Purkinje cell (primary cell): ENCODE measurements around the gene NRXN2. TPM values are rescaled to one million over a fixed set of nuclear protein-coding genes. Genes with fewer than 3 reads are reported as not detected.

Experiments used
- polyA plus RNA-seq: library from polyadenylated mRNA; unstranded; fragments of >200 nt; fragmentation: Nextera tagmentation; gene quantifications from 2 replicates; pipeline ENCODE4 v1.2.1, GENCODE V29; 2014

NRXN2 gene
- polyA plus RNA-seq = 1.7 and 3.1 TPM in 2 replicates

DNA sequence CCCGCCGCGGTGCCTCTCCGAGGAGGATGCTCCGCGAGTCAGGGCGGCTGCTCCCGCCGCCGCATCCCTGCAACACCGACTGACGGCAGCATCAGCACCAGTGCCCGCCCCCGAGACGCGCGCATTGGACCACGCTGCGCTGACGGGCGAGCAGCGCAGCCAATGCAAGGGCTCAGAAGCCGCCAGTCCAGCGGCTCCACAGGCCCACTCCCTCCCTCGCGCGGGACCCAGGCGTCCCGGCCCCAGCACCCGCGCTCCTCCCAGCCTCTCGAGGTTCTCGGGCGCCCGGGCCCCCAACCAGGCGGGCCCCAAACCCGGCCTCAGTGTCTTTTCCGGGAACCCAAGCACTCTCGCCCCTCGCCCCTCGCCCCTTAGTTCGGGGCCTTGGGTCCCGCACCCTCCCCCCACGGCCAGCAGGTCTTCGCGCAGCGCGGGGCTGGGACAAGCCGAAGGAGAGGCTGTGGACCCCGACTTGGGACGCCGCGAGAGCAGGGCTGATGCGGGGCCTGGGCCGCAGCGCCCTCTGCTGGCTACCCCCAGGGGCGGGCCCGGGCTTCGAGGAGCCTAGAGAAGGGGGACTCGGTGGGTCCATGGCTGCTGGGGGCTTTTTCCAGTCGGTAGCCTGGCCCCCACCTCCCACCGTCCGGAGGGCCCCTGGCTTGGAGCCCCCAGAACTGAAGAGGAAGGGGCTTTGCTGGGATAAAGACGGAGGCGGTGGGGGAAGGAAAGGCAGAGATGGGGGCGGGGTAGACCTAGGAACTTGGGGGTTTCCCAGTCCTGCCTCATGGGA is at the start of gene NRXN2:
TSS of gene NRXN2 (minus strand) at position 81 of the 790 bp plus-strand sequence. CDS start 9,498 bp downstream, outside the sequence.

DNA sequence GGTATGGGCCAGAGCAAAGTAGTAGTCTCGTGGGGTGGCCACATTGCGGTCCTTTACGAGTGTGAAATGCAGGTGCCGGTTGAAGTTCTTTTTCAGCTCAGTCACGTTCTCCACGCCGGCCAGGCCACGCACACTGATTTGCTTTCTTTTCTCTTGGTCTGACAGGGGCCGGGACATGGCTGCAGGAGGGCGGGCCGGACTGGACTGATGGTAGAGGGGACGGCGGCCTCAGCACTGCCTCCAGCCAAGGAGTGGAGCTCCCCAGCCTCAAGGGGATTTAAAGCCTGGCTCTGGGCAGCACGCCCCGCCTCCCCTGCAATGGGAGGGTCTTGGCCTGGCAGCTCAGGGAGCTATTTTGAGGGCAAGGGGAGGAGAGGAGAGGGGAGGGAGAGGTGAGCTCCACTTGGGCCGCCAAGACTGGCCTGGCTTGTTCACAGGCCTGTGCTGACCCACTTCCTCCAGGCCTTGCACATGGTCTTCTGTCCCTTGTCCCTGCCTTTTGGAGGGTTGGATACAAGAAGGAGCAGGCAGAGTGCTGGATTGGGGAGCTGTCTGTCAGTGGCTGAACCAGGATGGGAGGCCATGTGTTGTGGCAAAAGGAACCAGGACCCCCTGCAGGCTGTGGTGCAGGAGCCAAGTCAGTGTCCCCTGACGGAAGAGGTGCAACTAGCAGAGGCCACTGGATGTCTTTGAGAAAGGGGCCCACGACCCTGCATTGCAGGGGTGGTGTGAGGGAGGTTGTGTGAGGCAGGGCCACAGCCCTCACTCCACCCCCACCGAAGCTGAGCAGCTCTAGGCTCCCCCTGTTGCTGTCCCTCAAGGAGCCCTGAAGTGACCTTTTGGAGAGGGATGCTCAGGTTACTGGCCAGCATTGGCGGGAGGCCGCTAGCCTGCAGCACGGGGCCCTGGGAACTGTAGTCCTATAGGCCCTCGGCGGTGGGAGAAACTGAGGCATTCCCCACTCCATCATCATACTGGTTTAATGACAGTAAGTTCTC is 37.0 kb upstream of the NRXN2 start, which contains the start of gene PYGM:
TSS of gene PYGM (minus strand) at position 253 of the 998 bp plus-strand sequence. CDS start at position 177, 76 bp downstream.

DNA sequence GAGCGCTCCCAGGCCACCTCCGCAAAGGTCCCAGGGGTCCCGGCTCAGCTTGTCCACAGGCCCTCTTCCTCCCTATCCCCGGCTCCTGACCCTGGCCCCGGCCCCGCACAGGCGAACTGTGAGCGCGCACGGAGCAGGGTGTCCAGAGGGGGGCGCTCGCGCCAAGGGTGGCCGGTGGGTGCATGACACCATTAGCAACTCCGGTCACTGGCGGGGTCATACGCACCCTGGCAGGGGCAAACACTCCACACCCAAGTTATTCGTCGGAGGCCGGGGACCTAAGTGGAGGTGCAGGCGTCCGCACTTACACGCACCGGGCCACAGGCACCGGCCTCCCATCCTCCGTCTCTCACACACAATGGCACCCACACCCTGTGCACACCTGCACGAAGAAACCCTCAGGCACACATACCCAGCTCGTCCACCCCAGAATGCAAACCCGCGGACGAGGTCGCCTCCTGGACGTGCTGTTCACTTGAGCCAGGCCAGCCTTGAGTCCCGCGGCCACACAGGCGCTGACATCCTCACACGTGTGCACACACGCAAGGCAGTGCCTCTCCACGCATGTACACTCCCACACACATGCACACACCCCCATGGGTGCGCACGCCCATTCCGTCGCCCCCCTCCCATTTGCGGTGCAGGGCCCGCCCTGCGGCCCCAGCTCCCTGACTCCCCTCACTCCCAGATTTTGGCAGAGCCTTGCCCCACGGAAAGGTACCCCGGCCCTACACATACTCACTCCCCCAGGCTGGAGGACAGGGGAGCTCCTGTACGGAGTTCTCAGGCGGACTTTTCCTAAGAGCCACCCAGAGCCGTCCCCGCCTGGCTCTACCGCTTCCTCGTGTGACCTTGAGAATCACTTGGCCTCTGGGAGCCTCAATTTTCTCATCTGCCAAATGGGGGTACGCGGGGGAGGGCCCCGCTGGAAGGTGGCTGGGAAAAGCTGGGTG is 20.9 kb upstream of the NRXN2 start, which contains the start of gene RASGRP2:
TSS of gene RASGRP2 (minus strand) at position 552 of the 953 bp plus-strand sequence. CDS start 1,276 bp downstream, outside the sequence.

DNA sequence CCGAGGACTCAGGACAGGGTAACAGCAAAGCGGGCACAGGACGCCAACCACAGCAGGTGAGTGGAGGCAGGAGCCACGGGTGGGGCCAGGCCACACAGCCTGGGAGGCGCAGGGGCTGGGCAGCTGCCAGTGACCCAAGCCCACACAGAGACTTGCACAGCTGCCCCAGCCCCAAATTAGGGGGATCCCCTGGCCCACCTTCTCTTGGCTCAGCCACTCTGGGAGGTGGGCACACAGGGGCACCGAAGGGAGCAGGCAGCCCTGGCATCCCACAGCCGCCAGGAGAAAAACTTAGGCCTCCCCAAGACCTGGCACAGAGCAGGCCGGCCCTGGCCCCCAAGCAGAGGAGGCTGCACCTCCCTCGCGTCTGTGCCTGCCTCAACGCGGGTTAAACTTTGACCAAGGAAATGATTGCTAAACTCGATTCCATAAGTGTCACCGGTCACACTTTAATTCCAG is 132.2 kb downstream of the NRXN2 start, which contains the start of gene SLC22A12:
TSS of gene SLC22A12 (plus strand) at position 458 of the 459 bp plus-strand sequence. CDS start 337 bp downstream, outside the sequence.

Other genes starting within 250 kb of the NRXN2 start
- gene SLC22A11, start 167.3 kb downstream of the NRXN2 start, polyA plus RNA-seq = not detected in 2 replicates
- gene SLC22A12, start 132.0 kb downstream of the NRXN2 start, polyA plus RNA-seq = not detected in 2 replicates
- 0.36 TPM in 1 of 2 replicates, not detected in the other for gene RASGRP2, start 20.9 kb upstream of the NRXN2 start, polyA plus RNA-seq
- 0.69 and 1.4 TPM in 2 replicates for gene PYGM, start 36.8 kb upstream of the NRXN2 start, polyA plus RNA-seq
- gene SF1, start 55.3 kb upstream of the NRXN2 start, polyA plus RNA-seq = 20.3 and 21.6 TPM in 2 replicates
- gene MAP4K2, start 80.0 kb upstream of the NRXN2 start, polyA plus RNA-seq = 2.9 and 4.1 TPM in 2 replicates
- gene MEN1, start 87.4 kb upstream of the NRXN2 start, polyA plus RNA-seq = 4.9 and 7.0 TPM in 2 replicates
- not detected in 2 replicates for gene CDC42BPG, start 121.5 kb upstream of the NRXN2 start, polyA plus RNA-seq
- gene EHD1, start 155.4 kb upstream of the NRXN2 start, polyA plus RNA-seq = 2.5 and 3.5 TPM in 2 replicates
- gene ATG2A, start 194.0 kb upstream of the NRXN2 start, polyA plus RNA-seq = 0.70 and 0.73 TPM in 2 replicates
- gene PPP2R5B, start 201.5 kb upstream of the NRXN2 start, polyA plus RNA-seq = 1.5 and 3.1 TPM in 2 replicates
- not detected in 2 replicates for gene GPHA2, start 212.7 kb upstream of the NRXN2 start, polyA plus RNA-seq
- gene MAJIN, start 248.9 kb upstream of the NRXN2 start, polyA plus RNA-seq = 3.6 and 3.8 TPM in 2 replicates